ENCODE measurements around the gene ANTXR2. TPM values are rescaled to one million over a fixed set of nuclear protein-coding genes. Genes with fewer than 3 reads are reported as not detected.

ANTXR2 gene
- total and polyA plus RNA-seq, 9 of the 15 experiments (the other 6 are each of a cell fraction or from before 2014, with no cell fraction given) = 10.1 to 83.8 (median 60.3) TPM

GRCh38 chr4:80072744-80073472 lies at the start of gene ANTXR2 (continued):
- TF ChIP-seq NRF1 (conservative IDR thresholded peaks at IDR 0.05 in 1 of 2, IDR thresholded peaks at IDR 0.05 in 1 of 2) (peak; percentile 90 to 91), TFAP4 (CRISPR knock-in tag; IDR thresholded peaks at IDR 0.05; ENCODE audit: borderline replicate concordance) (peak; percentile 96), SLC30A9 (CRISPR knock-in tag; IDR thresholded peaks at IDR 0.05) (no peak), RBBP5 (IDR thresholded peaks at IDR 0.05; ENCODE audit: borderline replicate concordance, insufficient read depth, low read length, poor library complexity, severe bottlenecking) (peak; percentile 84), HDGF (IDR thresholded peaks at IDR 0.05) (no peak), RUNX1 (IDR thresholded peaks at IDR 0.05; ENCODE audit: low read depth) (no peak), SNAPC5 (CRISPR knock-in tag; IDR thresholded peaks at IDR 0.05) (no peak), HMG20A (CRISPR knock-in tag; conservative IDR thresholded peaks at IDR 0.05) (no peak), NCOA2 (IDR thresholded peaks at IDR 0.05; ENCODE audit: partially characterized antibody in 2 of 2) (no peak), SP2 (IDR thresholded peaks at IDR 0.05; ENCODE audit: extremely low read depth, low read depth, low read length, poor library complexity, severe bottlenecking) (no peak), ZNF217 (CRISPR knock-in tag; IDR thresholded peaks at IDR 0.05) (no peak), ZNF609 (CRISPR knock-in tag; IDR thresholded peaks at IDR 0.05; ENCODE audit: borderline replicate concordance) (no peak), RAD51 (IDR thresholded peaks at IDR 0.05; ENCODE audit: borderline replicate concordance, low read depth) (no peak), FIP1L1 (IDR thresholded peaks at IDR 0.05; ENCODE audit: low read depth, low read length, poor library complexity, severe bottlenecking) (peak; percentile 13), ZKSCAN3 (CRISPR knock-in tag; IDR thresholded peaks at IDR 0.05) (no peak), ZNF280B (CRISPR knock-in tag; IDR thresholded peaks at IDR 0.05) (no peak)

All from K562 (cell line).